K562 (cell line): ENCODE results near the gene C17orf113. TPM values are rescaled to one million over a fixed set of nuclear protein-coding genes. Genes with fewer than 3 reads are reported as not detected.

Source experiments
- ELF4 ChIP-seq: fragments of 450-650 bp; formaldehyde crosslinking; IDR thresholded peaks from 2 replicates; pipeline ENCODE4 v1.4.0; 2022; ENCODE audit warnings: missing genetic modification characterization
- GATAD2A ChIP-seq: fragments of 450-650 bp; IDR thresholded peaks from 2 replicates; pipeline ENCODE4 v1.6.1; 2017
- HDAC1 ChIP-seq, 2 experiments: fragments of 450-650 bp; IDR thresholded peaks; 2 replicates each; pipeline ENCODE4 v1.6.1; 2016 to 2017; ENCODE audit warnings: inconsistent platforms in 1 of 2, mild to moderate bottlenecking in 1 of 2, moderate library complexity in 1 of 2
- SIRT6 ChIP-seq: IDR thresholded peaks from one replicate; pipeline ENCODE4 v1.6.1; 2012; ENCODE audit warnings: low read depth, mild to moderate bottlenecking, control low read depth, inconsistent platforms, low read length, moderate library complexity
- SRSF3 ChIP-seq: fragments of 200-400 bp; formaldehyde crosslinking; IDR thresholded peaks from 2 replicates; pipeline ENCODE4 v1.6.1; 2016; ENCODE audit warnings: mild to moderate bottlenecking, low read length, moderate library complexity; ENCODE audit not compliant: insufficient read depth
- ZBTB26 ChIP-seq: fragments of 450-650 bp; formaldehyde crosslinking; IDR thresholded peaks from 2 replicates; pipeline ENCODE4 v1.4.0; 2022; ENCODE audit warnings: missing genetic modification characterization
- ZNF644 ChIP-seq: fragments of 200-800 bp; sonication (Bioruptor generic); IDR thresholded peaks from 2 replicates; pipeline ENCODE4 v1.6.1; 2016; ENCODE audit warnings: low read depth, missing genetic modification characterization, missing compliant biosample characterization
- polyA plus RNA-seq, 8 experiments: library from polyadenylated mRNA; depleted of rRNA in 4 of 8; stranded (reverse) in 5 of 8; unstranded in 3 of 8; fragments of >200 nt; fragmentation: Nextera tagmentation in 2 of 8; fragmentation: Illumina TruSeq in 1 of 8; extraction: Ambion mirVana in 2 of 8; extraction: Trizol in 1 of 8; gene quantifications; 2 replicates each; pipeline versions ENCODE4 v1.2.1 to v1.2.3, GENCODE V29; 2011 to 2014; ENCODE audit warnings: inconsistent platforms in 1 of 8, missing spikeins in 1 of 8
- total RNA-seq, 7 experiments: library from RNA; depleted of rRNA in 6 of 7; stranded (reverse); fragments of >200 nt in 6 of 7; fragmentation: Illumina TruSeq in 2 of 7; extraction: Trizol in 2 of 7; gene quantifications; 2 replicates each; pipeline versions ENCODE4 v1.2.1 to v1.2.3, GENCODE V29; 2011 to 2021; ENCODE audit warnings: low replicate concordance in 1 of 7
- TF ChIP-seq, protein P1 (sequence below), 2 experiments: IDR thresholded peaks; 2 replicates each; pipeline ENCODE4 v1.6.1; 2012; ENCODE audit warnings: improper control_type of control experiment in 2 of 2, low read depth in 2 of 2, low read length in 2 of 2, borderline replicate concordance in 1 of 2

The C17orf113 gene
- total and polyA plus RNA-seq, 9 of the 15 experiments (the other 6 are each of a cell fraction or from before 2014, with no cell fraction given), result 0.10 to 1.2 (median 0.31) TPM

DNA sequence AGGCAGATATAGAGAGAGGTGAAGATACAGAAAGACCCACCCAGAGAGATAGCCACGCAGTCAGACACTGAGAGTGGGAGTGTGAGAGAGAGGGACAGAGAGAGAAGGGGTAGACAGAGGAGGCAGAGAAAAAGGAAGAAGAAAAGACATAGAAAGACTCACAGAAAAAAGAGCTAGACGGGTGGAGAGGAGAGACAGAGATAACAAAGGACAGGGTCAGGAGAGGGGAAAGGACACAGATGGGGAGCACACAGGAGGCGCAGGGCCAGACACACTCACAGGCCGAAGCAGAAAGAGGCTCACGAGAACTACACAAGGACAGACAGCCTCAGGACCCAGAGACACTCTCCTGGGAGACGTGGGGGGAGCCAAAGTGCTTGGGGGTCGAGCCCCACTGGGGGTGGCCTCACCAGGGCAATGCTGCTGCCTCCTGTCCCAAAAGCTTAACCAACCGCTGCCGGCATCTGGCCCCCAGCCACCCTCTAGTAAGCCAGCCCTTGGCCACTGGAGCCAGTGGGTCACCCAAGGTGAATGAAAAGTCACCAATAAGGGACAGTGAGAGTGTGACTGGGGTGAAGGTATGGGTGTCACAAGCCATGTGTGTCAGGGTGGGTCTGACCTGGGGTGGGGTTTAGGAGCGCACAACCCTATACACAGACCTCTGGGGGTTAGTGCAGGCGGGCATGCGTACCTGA is 44.1 kb upstream of the C17orf113 start (continued):
- TF ChIP-seq, protein P1, sequence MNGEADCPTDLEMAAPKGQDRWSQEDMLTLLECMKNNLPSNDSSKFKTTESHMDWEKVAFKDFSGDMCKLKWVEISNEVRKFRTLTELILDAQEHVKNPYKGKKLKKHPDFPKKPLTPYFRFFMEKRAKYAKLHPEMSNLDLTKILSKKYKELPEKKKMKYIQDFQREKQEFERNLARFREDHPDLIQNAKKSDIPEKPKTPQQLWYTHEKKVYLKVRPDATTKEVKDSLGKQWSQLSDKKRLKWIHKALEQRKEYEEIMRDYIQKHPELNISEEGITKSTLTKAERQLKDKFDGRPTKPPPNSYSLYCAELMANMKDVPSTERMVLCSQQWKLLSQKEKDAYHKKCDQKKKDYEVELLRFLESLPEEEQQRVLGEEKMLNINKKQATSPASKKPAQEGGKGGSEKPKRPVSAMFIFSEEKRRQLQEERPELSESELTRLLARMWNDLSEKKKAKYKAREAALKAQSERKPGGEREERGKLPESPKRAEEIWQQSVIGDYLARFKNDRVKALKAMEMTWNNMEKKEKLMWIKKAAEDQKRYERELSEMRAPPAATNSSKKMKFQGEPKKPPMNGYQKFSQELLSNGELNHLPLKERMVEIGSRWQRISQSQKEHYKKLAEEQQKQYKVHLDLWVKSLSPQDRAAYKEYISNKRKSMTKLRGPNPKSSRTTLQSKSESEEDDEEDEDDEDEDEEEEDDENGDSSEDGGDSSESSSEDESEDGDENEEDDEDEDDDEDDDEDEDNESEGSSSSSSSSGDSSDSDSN (IDR thresholded peaks at IDR 0.05; ENCODE audit: borderline replicate concordance in 1 of 2, low read depth in 2 of 2, low read length in 2 of 2), result no peak
- TF ChIP-seq ZBTB26 (CRISPR knock-in tag) (0 out of 2 replicates have a peak, but pooled peaks have one; percentile 52), SRSF3 (no peak), HDAC1 (IDR thresholded peaks at IDR 0.05) (0 out of 4 replicates have a peak, but pooled peaks of 1 of the 2 experiments have one; percentile 19), ZNF644 (tag) (no peak), GATAD2A (peak; percentile 57; the same call in 1 of the 2 replicates), ELF4 (CRISPR knock-in tag) (peak; percentile 70; the same call in 1 of the 2 replicates), SIRT6 (no peak)
